DMS 273 treated with DMSO at 0.1 percent for 48 hours (cell line): ENCODE measurements around the gene MED23.
"Not testable (repeated sequence)": the region's sequence is repeated elsewhere in the genome, so short reads cannot be mapped to it uniquely, and the experiment has no call there.

Source experiments
- DNase-seq: peaks from one replicate; lab custom pipeline; 2025; lab: John Stamatoyannopoulos, UW

The MED23 gene

DNA sequence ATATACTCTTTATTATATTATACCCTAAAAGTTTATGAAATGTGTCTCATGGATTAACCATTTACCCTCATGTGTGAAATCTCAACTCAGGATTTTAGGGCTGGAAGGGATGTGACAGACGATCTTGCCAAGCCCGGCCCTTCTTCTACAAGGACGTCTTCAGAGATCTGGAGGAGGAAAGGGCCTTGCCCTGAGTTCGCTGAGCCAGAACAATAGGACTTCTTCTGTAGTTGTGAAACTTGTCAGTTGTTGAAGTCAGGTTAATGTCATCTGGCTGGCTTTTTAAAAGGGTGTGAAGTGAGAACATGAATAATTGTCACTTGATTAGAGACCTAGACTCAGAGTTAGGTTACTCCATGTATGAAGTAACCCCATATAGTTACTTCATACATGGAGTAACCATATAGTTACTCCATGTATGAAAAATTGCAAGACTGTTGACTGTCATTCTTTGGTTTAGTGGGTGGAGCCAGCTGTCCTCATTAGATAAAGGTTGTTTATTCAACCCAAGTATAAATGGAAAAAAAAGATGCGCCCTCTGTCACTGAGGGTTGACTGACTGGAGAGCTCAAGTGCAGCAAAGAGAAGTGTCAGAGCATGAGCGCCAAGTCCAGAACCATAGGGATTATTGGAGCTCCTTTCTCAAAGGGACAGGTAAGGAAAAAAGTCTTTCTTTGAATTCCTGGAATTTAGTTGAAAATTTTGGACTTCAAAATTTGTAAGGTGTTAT is 55.2 kb downstream of the MED23 start, which contains the start of gene ARG1:
Gene ARG1, plus strand, starts transcription at position 541 of the 730 bp plus-strand sequence. Its CDS starts 57 bp downstream, at position 598.
- no peak for DNase-seq

DNA sequence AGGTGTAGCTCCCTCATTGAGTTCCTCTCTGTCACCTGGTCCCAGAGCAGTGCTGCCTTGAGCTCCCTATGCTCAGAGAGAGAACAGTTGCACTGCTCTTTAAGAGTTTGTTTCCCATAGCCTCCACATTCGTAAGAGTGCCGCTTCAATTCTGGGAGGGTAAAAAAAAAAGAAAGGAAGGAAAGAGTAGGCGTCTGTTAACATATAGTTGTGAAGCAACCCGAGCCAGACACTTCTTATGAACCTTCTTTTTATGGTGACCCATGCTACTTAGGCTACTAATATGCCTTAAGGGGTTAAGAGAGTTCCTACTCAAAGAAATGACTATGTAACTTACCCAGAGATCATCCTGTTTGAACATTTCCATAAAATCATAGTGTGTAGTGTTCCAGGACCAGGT is 59.3 kb downstream of the MED23 start:
- DNase-seq = no peak

DNA sequence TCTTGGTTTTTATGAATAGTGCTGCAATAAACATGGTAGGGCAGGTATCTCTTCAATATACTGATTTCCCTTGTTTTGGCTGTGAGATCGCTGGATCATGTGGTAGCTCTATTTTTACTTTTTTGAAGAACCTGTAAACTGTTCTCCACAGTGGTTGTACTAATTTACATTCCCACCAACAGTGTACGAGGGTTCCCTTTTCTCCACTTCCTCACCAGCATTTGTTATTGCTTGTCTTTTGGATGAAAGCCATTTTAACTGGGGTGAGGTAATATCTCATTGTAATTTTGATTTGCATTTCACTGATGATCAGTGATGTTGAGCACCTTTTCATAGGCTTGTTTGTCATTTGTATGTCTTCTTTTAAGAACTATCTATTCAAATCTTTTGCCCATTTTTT is 63.0 kb downstream of the MED23 start:
- DNase-seq = no peak

DNA sequence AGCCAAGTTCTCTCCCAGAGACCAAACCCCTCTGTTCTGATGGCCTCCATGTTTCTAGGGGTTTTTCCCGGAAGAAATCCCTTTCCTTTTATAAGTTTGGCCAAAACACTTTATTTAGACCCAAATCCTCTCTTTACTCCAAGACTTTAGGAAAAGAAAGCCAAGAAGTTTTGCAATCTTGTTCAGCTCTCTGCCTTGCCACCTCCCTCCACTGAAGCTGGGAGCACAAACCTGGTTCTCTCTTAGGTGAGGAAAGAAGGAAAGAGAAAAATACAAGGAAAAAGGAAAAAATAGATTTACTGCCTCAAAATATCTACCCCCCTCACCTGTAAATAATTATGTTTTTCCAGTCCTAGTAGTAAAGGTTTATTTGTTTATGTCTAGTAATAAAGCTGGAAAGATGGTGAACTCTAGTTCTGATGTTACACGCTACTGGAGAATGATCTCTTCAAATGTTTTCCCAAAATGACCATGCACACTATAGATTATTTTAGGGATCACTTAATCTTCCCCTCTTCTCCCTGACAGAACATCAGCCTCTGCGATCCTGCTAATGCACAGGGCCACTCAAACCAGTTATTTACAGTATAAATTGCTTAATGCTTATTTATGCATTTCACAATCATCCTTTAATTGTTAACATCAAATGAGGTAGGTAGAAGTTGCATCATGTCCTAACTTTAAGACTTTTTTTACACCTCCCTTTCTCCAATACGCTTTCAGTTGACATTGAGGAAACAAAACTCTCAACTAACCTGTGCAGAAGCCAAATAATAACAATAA is 65.9 kb downstream of the MED23 start:
- DNase-seq = no peak

DNA sequence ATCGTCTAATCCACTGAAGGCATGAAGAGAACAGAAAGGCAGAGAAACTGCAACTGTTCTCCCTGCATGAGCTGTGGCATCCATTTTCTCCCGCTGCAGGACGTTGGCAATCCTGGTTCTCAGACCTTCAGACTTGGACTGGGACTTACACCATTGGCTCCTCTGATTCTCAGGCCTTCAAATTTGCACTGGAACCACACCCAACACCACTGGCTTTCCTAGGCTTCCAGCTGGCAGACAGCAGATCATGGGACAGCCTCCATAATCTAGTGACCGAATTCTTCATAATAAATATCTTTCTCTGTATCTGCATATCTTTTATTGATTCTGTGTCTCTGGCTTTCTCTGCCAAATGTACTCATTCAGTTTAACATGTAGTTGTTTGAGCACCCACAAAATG is 69.1 kb downstream of the MED23 start:
- DNase-seq = no peak

DNA sequence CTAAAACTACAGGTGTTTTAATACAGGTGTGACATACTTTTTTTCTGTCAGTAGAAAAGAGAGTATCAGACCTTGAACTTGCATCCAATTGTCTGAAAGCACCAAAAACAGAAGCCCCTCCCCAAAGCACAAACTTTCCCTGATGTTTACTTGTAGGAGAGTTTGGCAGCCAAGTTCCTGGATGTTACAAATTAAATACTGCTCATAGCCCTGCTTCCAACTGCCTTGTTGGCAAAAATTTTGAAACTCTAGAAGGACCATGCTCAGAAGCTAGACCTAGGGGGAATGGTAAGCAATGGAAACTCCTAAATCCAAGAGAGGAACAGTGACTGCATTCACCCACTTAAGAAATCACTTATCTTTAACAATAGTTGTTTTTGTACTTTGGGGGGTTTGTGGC is 72.0 kb downstream of the MED23 start:
- no peak for DNase-seq

DNA sequence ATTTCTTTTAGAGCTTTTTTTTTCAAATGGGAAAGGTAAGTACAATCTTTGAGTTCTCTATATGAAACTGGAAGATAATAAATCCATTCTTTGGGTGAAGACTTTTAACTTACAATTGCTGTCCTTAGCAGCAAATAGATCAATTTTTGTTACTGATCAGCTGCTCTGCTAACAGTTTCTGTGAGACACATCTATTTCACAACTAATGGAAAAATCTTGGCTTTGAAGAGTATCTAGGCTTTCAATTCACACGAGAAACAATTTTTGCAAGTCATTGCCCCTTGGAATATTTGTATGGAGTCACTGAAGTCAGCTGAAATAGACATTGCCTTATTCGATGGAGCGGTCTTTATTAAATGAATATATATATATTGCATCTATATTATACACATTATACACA is 75.5 kb downstream of the MED23 start:
- no peak for DNase-seq

DNA sequence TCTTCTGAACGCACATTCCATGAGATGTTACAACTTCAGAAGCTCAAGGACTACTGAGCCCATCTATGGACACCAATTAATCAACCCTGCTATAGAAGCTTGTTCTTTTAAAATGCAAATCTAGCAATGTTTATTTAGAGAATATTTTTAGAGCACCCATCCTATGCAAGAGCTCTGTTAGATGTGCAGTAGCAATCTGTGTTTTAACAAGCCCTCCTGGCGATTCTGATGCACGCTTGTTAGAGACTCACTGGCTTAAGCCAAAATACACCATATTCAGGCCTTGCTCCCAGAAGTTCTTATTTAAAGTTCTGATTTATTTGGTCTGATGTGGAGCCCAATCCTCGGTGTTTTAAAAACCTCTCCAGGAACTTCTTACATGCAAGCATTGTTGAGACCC is 76.1 kb downstream of the MED23 start:
- DNase-seq = no peak

DNA sequence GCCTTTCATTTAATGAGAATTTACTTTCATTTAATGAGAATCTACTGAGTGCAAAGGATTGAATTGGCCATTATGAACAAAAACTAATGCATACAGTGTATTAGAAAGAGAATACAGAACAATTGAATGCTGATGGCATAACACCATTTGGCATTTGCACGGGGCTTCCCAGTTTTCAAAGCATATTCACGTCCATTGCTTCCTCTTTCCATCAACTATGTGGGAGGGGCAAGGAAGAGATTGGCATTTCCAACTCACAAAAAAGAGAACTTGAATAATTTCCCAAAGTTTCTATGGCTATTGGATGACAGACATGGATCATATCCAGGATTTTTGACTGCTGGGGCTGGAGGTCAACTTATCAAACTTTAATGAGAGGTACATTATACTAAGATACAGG is 78.2 kb downstream of the MED23 start:
- no peak for DNase-seq

DNA sequence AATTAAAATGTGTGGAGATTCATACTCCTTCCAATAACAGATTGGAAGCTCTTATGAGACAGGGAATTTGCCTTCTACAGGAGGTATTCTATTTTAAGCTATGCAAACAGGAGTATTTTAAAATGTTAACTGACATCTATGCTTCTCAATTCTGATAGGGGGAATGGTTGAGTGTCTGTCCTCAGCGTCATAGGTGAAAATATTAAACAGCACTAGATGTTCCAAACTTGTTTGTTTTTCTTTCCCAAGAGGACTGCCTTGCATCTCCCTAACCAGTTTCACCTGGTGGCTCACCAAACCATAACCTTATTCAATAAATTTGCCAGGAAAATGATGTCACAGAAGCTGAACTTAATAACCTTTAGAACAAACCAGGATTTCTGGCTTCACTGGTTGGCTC is 79.6 kb downstream of the MED23 start:
- DNase-seq = no peak

DNA sequence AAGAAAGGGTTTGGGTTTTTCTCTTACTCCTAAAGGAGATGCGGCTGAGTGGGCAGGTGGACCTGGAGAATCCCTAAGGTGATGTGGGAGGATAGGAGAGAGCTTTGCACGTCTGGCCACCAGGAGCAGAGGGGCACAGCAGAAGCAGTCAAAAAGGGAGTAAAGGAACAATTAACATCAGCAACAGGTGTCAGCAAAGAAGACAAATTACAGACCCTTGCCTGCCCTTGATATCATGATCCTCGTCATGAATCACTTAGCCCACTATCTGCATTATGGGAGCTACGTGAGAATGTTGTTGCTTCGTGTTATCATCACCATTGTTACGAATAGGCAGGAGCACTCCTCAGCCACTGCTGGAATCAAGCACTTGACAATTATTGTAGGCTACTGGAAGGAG is 80.6 kb downstream of the MED23 start:
- no peak for DNase-seq

DNA sequence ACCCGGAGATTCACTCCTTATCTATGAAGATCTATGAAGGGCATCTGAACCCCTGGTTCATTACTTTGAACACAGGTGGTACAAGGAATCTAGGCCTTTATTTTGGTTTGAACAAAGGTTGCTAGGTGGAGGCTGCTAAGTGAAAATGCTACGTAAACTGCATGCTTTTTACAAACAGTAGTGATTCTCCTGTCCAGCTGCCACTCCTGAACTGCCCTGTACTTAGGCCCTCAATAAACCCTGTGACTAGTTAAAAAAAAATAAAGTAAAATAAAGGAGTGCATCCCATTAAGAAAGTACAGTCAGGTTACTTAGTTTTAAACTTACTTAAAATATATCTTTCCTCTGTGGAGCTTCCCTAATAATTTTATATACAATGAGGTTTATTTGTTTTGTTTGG is 82.7 kb downstream of the MED23 start:
- no peak for DNase-seq

DNA sequence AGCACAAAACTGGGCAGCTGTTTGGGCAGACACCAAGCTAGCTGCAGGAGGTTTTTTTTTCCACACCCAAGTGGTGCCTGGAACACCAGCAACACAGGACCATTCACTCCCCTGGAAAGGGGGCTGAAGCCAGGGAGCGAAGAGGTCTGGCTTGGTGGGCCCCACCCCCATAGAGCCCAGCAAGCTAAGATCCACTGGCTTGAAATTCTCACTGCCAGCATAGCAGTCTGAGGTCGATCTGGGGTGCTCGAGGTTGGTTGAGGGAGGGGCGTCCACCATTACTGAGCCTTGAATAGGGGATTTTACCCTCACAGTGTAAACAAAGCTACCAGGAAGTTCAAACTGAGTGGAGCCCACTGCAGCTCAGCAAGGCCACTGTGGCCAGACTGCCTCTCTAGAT is 89.4 kb downstream of the MED23 start:
- not testable (repeated sequence) for DNase-seq

DNA sequence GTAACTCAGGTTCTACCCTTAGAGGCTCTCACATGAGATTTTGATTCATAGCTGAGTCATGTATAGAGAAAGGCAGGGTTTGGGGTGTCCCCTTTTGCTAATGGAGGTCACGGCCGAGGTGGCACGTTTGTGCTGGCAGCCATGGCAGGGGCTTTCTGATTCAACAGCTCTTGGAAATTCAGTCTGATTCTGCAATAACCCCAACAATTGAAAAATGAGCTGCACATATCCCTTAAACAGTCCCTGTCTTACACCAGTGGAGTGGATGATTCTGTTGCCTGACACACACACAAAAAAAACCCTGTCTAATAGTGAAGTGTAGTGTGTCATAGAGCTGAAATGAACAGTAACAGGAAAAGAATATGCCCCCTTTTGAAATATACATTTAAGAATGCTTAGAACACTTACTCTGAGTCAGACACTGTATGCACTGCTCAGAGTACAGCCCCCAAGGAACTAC is 95.4 kb downstream of the MED23 start:
- DNase-seq = no peak

DNA sequence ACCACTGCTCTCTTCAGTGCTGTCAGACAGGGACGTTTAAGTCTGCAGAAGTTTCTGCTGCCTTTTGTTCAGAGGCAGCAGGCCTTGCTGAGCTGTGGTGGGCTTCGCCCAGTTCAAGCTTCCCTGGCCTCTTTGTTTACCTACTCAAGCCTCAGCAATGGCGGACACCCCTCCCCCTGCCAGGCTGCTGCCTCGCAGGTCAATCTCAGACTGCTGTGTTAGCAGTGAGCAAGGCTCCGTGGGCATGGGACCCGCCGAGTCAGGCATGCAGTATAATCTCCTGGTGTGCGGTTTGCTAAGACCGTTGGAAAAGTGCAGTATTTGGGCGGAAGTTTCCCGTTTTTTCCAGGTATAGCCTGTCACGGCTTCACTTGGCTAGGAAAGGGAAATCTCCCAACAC is 96.4 kb downstream of the MED23 start:
- not testable (repeated sequence) for DNase-seq

DNA sequence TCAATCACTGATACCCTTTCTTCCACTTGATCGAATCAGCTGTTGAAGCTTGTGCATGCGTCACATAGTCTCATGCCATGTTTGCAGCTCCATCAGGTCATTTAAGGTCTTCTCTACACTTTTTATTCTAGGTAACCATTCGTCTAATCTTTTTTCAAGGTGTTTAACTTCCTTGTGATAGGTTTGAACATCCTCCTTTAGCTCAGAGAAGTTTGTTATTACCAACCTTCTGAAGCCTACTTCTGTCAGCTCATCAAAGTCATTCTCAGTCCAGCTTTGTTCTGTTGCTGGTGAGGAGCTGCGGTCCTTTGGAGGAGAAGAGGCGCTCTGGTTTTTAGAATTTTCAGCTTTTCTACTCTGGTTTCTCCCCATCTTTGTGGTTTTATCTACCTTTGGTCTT is 97.1 kb downstream of the MED23 start:
- not testable (repeated sequence) for DNase-seq

DNA sequence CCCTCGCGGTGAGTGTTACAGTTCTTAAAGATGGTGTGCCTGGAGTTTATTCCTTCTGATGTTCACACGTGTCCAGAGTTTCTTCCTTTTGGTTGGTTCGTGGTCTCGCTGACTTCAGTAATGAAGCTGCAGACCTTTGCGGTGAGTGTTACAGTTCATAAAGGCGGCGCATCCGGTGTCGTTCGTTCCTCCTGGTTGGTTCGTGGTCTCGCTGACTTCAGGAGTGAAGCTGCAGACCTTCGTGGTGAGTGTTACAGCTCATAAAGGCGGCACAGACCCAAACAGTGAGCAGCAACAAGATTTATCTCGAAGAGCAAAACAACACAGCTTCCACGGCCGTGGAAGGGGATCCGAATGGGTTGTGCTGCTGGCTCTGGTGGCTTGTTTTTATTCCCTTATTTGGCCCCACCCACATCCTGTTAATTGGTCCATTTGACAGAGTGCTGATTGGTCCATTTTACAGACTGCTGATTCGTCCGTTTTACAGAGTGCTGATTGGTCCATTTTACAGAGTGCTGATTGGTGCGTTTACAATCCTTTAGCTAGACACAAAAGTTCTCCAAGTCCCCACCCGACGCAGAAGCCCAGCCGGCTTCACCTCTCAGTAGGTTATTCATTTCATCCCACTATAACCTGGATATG is 103.2 kb downstream of the MED23 start:
- no peak for DNase-seq

DNA sequence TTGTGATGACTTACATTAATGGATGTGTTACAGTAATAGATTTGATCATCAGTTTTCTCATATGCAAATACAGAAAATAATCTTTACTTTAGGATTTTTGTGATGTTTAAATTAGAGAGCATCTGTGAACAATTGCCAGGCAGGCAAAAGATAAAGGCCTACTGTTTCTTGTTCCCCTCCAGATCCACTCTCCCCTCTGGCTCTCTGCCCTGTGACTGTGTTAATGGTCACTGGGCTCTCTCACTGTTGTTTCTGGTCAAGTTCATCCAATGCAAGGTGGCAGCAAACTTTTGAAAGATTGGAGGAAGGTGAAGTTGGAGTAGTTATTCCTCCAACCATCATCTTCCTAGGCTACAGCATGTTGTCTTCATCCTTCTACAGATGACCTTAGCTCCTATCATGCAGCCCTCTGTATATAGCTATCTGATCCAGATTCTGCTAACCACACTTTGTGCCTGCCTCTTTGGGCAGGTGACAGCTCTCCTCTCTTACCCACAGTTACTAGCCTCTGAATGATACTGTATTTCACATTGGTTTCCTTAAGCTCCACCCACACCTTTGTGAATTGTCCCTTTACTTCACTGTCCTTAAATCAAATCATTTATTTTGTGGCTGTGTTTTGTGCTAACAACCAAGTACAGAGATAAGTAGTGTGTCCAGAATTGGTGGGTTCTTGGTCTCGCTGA is 103.9 kb downstream of the MED23 start:
- no peak for DNase-seq
